ENCODE data around the gene REEP1.

The REEP1 gene

DNA sequence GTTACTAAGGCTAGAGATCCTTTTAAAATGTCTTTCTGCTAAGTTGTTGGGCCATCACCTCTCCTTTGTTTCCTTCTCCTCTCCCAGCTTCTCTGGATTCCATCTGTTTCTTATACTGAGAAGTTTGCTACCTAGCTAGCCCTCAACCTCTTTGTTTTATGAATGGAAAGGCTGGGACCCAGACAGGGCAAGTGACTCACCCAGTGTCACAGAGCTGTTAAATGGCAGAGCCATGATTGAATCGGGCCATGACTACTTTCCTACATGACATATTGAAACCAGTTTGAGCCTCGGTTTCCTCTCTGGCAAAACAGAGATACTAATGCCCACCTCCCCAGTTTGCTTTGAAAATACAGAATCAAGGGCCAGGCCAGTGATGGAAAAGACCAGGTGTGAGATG is 24.1 kb downstream of the REEP1 start:
- TF ChIP-seq, protein P1, sequence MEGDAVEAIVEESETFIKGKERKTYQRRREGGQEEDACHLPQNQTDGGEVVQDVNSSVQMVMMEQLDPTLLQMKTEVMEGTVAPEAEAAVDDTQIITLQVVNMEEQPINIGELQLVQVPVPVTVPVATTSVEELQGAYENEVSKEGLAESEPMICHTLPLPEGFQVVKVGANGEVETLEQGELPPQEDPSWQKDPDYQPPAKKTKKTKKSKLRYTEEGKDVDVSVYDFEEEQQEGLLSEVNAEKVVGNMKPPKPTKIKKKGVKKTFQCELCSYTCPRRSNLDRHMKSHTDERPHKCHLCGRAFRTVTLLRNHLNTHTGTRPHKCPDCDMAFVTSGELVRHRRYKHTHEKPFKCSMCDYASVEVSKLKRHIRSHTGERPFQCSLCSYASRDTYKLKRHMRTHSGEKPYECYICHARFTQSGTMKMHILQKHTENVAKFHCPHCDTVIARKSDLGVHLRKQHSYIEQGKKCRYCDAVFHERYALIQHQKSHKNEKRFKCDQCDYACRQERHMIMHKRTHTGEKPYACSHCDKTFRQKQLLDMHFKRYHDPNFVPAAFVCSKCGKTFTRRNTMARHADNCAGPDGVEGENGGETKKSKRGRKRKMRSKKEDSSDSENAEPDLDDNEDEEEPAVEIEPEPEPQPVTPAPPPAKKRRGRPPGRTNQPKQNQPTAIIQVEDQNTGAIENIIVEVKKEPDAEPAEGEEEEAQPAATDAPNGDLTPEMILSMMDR (IDR thresholded peaks at IDR 0.05; ENCODE audit: low read depth, low read length) = no peak
- H3K4me3 ChIP-seq (ENCODE audit: low read depth, low read length) = no peak overlapping the region

DNA sequence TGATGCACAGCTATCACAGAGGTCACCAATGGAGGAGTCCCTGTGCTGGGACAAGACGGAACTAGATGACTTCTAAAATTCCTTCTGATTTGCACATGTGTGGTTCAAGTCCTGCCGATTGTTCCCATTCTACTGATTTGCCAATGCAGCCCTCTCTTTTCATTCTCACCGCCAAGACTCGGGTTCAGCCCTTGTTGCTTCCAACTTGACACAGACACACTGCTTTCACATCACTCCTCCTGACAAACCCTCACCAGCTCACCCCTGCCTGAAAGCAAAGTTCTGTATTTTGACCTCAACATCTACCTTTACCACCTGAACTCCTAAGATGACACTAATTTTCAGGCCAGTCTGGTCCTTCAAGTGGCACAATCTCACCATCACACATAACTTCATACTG is 25.5 kb downstream of the REEP1 start:
- TF ChIP-seq, protein P1 (IDR thresholded peaks at IDR 0.05; ENCODE audit: low read depth, low read length) = no peak
- no peak overlapping the region for H3K4me3 ChIP-seq (ENCODE audit: low read depth, low read length)

DNA sequence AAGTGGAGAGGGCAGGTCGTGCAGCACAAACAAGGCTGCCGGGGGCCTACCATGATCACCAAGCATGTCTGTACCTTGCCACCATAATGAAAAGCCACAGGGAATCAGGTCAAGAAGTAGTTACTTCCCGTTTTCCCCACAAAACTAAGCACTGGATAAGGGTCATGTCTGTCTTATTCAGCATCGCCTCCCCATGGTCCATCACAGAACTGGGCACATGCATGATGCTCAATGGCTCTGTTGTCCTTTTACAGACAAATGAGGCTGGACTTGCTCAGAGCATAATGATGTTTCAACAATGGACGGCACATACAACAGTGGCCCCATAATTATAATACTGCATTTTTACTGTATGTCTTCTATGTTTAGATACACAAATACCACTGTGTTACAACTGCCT is 27.5 kb downstream of the REEP1 start:
- TF ChIP-seq, protein P1 (IDR thresholded peaks at IDR 0.05; ENCODE audit: low read depth, low read length) = no peak
- no peak overlapping the region for H3K4me3 ChIP-seq (ENCODE audit: low read depth, low read length)

DNA sequence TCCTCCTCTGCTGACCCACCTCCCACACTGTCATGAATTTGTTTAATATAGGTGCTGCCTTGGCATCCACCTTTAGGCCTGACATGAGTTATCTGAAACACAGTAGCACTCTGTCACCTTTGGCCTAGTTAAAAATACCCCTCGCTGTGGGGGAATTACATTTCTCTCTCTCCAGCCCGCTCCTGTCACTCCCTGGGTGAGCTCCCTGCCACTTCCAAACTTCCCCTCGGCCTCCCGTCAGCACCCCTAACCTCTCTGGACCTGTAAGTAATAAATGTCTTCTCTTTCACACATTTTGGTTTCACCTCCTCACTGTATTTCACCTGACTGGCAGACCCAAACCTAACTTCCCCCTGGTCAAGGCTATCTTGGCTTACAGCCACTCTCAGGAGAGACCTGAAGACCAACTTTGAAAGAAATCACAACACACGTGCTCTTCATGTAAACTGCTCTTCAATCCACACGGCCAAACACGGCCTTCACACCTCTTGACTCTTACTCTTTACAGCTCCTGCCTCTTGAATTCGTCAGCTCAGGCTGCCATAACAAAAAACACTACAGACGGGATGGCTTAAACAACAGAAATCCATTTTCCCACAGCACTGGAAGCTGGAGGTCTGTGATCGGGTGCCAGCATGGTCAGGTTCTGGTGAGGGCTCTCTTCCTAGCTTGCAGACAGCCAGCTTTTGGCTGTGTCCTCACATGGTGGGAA is 28.3 kb downstream of the REEP1 start:
- TF ChIP-seq, protein P1 (IDR thresholded peaks at IDR 0.05; ENCODE audit: low read depth, low read length) = no peak

DNA sequence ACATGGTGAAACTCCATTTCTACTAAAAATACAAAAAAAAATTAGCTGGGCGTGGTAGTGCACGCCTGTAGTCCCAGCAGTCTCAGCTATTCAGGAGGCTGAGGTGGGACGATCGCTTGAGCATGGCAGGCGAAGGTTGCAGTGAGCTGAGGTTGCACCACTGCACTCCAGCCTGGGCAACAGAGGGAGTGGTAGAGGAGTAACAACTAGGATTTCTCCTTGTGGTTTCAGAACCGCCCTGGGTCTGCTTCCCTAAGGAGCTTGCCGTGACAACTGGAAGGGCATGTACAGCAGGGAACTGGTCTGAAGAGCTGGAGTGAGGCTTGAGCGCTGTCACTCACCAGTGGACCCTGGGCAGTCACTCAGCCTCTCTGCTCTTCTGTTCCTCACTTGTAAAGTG is 29.1 kb downstream of the REEP1 start:
- no peak overlapping the region for H3K4me3 ChIP-seq (ENCODE audit: low read depth, low read length)
- TF ChIP-seq, protein P1 (IDR thresholded peaks at IDR 0.05; ENCODE audit: low read depth, low read length) = no peak

More for the DNA sequence above, 28.3 kb downstream of the REEP1 start:
- no peak overlapping the region for H3K4me3 ChIP-seq (ENCODE audit: low read depth, low read length)

DNA sequence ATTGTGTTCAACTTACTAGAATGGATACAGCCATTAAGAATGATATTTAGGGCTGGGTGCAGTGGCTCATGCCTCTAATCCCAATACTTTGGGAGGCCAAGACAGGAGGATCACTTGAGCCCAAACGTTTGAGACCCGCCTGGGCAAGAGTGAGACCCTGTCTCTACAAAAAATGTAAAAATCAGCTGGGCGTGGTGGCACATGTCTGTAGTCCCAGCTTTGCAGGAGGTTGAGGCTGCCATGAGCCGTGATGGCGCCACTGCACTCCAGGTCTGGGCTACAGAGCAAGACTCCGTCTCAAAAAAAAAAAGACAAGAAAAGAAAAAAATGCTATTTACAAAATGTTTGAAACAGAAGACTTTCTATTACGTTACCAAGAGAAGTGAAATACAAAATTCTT is 30.0 kb downstream of the REEP1 start:
- TF ChIP-seq, protein P1 (IDR thresholded peaks at IDR 0.05; ENCODE audit: low read depth, low read length) = no peak
- H3K4me3 ChIP-seq (ENCODE audit: low read depth, low read length) = no peak overlapping the region

DNA sequence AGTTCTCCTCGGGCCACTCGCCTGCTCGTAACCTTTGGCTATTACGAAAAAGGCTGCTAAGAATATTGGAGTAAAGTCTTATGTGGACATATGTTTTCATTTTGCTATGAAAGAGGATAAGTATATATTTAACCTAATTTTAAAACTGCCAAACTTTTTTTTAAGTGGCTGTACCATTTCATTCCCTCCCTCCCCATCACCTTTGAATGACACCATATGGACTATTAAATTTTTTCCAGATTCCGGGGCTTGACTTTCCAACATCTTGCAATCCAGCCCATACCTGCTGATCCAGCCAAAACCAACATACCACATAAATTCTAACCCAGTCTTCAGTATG is 31.5 kb downstream of the REEP1 start:
- TF ChIP-seq, protein P1 (IDR thresholded peaks at IDR 0.05; ENCODE audit: low read depth, low read length) = no peak
- no peak overlapping the region for H3K4me3 ChIP-seq (ENCODE audit: low read depth, low read length)

All from WI38 (cell line).